Stimulated activated CD4-positive, alpha-beta T cell treated with anti-CD3 and anti-CD28 coated beads, Interleukin-12 subunit alpha, Interleukin-12 subunit beta, amount 100 ng/mL, for 4 hours (primary cell): ENCODE measurements around the gene KANSL1.
"Not testable (repeated sequence)": the region's sequence is repeated elsewhere in the genome, so short reads cannot be mapped to it uniquely, and the experiment has no call there.

ENCODE experiments used
- DNase-seq: peaks from one replicate; pipeline ENCODE4 v3.0.0-alpha.2; 2020

The KANSL1 gene

GRCh38 chr17:46191322-46192188, 1.7 kb downstream of the KANSL1 start:
- DNase-seq: no peak

DNA sequence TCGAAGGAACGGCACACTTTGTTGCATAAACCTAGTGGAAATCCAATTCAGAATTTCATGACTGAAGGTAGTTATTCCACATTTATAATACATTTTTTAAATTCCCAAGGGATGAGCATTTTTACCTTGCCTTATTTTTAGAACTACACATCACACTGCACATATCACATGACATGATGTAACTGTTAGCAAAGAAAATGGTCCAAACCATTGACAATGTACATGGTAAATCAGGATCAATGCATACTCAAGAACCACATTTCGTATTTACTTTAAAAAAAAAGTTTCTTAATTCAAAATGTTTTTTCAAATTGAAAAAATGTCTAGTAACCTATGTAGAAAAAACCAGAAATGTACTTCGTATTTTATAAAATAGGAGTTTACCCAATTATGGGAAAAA, 2.5 kb downstream of the KANSL1 start:
- DNase-seq: no peak

DNA sequence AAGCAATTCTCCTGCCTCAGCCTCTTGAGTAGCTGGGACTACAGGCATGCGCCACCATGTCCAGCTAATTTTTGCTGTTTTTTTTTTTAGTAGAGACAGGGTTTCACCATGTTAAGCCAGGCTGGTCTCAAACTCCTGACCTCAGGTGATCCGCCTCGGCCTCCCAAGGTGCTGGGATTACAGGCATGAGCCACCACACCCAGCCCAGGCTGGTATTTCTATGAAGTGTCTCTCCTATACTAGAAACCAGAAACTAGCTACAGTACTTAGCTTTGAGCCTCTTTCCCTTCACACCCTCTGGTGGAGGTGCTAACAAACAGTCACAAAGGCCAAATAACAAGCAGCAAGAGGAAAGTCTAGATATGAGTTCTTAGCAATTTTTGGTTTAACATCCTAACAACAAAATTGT, 6.4 kb downstream of the KANSL1 start:
- DNase-seq: not testable (repeated sequence)

- no peak for DNase-seq
Measured at GRCh38 chr17:46184696-46185095, 8.5 kb downstream of the KANSL1 start.

GRCh38 chr17:46183383-46183782, 9.8 kb downstream of the KANSL1 start:
- DNase-seq: not testable (repeated sequence)

- no peak for DNase-seq
Measured at GRCh38 chr17:46182961-46183360, 10.3 kb downstream of the KANSL1 start.

GRCh38 chr17:46181940-46182339, 11.3 kb downstream of the KANSL1 start:
- DNase-seq: no peak

DNA sequence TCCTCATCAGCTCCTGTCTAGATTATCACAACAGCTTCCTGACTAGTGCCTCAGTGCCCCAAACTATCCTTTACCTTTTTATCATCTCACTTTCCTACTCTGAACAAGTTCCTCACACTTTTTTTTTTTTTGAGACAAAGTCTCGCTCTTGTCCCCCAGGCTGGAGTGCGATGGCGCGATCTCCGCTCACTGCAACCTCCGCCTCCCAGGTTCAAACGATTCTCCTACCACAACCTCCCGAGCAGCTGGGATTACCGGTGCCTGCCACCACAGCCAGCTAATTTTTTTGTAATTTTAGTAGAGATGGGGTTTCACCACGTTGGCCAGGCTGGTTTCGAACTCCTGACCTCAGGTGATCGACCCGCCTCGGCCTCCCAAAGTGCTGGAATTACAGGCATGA, 11.9 kb downstream of the KANSL1 start:
- not testable (repeated sequence) for DNase-seq

DNA sequence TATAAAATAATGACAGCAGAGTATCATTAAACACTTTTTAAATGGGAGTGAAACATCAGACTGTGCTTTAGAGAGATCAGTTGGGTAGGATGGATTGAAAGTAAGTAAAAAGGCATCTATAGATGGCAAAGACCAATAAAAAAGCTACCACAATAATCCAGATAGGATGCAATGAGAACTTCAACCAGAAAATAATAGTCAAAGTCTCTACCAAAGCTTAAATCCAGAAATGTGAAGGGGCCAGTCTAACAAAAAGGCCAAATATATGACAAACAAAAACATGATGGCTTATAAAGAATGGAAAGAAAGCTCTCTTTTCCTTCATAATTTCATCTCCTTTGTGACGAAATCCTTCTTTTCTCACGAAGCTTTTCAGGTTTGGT, 12.3 kb downstream of the KANSL1 start:
- DNase-seq: no peak

DNA sequence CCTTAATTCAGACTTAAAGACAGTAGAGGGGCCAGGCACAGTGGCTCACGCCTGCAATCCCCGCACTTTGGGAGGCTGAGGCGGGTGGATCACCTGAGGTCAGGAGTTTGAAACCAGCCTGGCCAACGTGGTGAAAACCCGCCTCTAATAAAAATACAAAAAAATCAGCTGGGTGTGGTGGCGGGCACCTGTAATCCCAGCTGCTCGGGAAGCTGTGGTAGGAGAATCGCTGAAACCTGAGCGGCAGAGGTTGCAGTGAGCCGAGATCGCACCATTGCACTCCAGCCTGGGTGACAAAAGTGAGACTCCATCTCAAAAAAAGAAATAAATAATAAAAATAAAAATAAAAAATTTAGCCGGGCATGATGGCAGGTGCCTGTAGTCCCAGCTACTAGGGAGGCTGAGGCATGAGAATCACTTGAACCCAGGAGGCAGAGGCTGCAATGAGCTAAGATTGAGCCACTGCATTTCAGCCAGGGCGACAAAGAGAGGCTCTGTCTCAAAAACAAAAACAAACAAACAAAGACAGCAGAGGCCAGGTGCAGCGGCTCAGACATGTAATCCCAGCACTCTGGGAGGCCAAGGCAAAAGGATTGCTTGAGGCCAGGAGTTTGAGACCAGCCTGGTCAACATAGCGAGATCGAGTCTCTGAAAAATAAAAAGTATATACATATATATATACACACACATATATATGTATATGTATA, 12.9 kb downstream of the KANSL1 start:
- DNase-seq: not testable (repeated sequence)

GRCh38 chr17:46179375-46179999, 13.7 kb downstream of the KANSL1 start:
- no peak for DNase-seq

- no peak for DNase-seq
Measured at GRCh38 chr17:46178550-46179214, 14.5 kb downstream of the KANSL1 start.

DNA sequence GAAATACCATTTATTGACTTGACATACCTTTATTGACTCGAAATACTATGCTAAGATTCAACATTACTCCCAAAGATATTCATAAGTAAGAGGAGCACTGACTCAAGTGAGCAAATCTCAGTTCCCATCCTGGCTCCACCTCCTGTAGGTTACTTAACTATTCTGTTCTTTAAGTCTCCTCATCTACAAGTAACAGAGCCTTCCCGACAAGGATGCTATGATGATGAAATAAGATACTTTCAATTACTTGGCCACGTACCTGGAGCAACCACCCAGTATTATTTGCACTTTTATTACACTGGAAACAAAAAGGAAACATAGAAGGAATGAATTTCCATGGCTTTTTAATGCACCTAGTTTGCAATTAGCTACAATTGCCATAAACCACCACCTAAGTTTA, 16.3 kb downstream of the KANSL1 start:
- no peak for DNase-seq

GRCh38 chr17:46175891-46176290, 17.3 kb downstream of the KANSL1 start:
- no peak for DNase-seq

DNA sequence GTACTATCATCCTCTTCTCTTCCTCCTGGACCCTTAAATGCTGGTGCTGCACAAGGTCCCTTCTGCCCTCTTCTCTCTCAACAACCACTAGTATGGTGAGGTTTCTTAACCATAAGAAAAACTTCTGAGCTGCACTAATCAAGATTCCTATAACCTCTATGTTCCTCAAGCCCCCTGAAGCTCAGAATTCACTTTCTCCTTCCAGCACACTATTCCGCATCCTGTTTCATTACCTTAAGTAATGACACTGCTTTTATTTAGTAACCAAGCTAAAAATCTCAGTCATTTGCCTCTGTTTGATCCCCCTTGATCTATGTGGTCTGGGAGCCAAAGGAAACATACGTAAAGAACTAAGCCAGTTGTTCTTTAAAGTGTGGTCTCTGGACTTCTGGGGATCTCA, 20.1 kb downstream of the KANSL1 start:
- DNase-seq: no peak

- DNase-seq: no peak
Measured at GRCh38 chr17:46171939-46172338, 21.3 kb downstream of the KANSL1 start.

DNA sequence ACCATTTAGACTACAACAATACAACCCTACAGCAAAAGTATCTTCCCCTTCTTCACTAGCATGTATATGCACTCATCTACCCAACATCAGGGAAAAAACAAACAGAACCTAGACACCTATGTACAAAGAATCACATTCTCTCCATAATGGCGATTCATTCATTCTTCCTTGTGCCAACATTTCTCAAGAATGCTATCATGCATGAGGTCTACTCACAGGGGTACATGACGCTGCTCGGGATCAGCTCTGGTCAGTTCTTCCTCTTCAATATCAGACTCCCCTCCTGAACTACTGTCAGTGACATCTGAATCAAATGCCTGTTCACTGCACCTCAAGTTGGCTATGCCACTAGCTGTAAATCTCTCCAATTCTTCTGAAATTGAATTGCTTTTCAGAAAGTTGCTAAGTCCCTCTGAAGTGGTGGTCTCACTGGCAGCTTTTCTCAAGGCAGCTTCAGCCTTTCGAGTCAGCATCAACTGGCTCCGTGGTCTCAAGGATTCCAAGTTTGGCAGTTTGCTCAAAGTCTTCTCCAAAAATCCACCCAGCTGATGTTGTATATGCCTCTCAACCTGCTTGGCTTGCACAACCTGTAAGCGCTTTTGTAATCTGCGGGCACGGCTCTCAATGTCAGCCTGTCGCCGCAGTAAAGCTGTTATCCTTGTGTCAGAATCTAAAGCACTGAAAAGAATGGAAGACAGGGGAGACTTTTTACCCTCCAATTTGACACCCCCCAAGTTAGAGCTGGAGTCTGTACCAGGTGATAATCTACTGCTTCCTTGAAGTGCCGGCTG, 22.4 kb downstream of the KANSL1 start:
- DNase-seq: no peak

DNA sequence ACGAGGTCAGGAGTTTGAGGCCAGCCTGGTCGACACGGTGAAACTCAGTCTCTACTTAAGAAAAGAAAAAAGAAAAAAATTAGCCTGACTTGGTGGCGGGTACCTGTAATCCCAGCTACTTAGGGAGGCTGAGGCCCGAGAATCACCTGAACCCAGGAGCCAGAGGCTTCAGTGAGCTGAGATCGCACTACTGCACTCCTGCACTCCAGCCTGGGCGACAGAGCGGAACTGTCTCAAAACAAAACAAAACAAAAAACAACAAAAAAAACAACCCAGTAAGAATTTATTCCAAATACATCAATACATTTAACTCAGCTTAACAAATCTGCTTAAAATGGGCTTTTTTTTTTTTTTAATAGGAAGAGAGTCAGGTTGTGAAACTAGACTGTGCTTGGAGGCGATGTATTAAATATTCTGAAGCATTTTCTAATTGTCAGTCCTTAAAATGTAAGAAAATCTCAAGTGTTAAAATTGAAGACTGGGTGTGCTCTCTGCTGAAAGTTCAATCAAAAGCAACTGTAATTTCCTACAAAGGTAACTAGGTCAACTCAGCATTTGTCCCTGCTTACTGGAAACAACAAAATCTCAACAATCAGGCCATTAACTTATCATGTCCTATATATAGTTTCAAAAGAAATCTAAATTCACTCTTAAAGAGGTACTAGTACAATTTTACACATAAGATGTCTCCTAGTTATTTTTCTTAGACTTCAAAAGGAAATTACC, 23.2 kb downstream of the KANSL1 start:
- no peak for DNase-seq

GRCh38 chr17:46167826-46168569, 25.2 kb downstream of the KANSL1 start:
- no peak for DNase-seq

- no peak for DNase-seq
Measured at GRCh38 chr17:46167267-46167666, 26.0 kb downstream of the KANSL1 start.

DNA sequence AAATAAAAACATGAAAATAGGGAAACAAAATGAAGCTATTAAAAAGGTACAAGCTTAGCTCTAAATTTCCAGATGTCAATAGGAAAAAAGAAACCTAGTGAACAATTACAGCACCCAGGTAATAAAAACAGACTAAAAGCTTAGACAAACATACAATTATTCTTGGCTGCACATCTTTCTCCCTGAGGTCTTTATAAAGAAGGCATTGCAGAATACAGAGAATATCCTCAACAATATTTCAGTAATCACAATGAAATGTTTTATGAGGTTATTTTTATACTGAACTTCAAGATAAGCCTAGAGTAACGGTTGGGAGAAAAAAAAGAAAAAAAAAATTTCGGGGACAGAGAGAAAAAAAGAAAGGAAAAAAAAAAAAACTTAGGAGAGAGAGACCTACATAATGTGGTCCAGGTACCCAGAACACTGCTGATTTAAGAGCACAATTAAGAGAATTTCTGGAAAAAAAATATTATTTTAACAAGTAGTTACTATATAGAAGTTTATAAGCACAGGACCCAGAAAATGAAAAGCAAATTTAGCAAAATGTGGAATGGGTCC, 26.5 kb downstream of the KANSL1 start:
- no peak for DNase-seq
